NCI-H1092 (cell line): ENCODE results near the gene SAPCD2.

Experiments used
- DNase-seq: peaks from one replicate; lab custom pipeline; 2025; lab: John Stamatoyannopoulos, UW

SAPCD2 gene

DNA sequence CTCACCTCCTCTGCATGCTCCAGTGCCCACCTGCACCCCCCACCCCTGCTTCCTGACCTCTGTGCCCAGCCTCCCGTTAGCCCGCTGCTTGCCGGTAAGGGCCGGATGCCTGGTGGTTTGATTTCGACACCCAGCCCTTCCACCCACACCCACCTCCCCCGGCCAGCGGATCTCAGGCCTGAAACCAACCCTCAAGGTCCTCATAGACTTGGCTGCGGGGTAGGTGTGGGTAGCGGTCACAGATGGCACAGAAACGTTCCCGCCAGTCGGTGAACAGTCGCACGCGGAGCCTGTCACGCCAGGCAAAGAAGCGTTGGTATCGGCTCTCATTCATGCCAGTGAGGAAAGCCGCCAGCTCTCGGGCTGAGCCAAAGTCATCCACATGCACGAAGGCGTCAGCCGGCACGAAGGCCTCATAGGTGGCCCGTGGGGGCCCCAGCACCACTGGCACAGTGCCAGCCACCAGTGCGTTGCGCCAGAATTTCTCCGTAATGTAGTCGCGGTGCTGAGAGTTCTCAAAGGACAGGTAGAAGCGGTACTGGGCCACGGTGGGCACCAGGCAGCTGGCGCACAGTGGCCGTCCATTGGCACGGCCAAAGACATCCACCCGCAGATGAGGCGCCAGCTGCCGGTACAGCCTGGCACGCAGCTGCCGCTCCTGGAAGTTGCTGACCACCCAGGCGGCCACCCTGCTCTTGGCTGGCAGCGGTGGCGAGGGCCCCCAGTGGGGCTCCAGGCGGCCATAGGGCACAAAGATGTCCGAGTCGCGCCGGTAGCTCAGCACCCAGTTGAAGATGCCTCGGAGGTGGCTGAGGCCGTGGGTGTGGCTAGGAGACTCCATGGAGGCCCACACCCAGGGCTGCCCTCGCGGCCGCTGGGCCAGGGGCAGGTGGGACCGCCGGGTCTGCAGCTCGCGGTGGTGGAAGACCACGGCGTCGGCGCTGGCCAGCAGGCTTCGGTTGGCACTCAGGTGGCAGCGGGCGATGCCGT is 39.5 kb downstream of the SAPCD2 start:
- DNase-seq = no peak

DNA sequence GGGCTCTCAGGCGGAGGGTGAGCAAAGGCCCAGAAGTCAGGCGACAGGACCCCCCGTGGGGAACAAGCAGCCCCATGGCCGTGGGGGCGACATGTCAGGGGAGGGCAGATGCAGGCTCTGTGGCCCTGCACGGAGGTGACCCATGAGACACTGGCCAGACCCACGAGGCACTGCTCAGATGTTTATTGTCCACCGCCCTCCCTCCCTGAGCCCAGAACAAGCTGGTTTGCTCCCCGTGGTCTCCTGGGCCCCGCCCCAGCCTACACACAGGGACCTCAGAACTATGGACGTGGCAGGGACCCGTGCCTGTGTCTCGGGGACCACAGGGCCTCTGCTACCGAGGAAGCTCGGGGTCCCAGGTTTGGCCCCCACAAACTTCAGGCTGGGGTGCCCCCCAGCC is 40.4 kb downstream of the SAPCD2 start:
- no peak for DNase-seq

DNA sequence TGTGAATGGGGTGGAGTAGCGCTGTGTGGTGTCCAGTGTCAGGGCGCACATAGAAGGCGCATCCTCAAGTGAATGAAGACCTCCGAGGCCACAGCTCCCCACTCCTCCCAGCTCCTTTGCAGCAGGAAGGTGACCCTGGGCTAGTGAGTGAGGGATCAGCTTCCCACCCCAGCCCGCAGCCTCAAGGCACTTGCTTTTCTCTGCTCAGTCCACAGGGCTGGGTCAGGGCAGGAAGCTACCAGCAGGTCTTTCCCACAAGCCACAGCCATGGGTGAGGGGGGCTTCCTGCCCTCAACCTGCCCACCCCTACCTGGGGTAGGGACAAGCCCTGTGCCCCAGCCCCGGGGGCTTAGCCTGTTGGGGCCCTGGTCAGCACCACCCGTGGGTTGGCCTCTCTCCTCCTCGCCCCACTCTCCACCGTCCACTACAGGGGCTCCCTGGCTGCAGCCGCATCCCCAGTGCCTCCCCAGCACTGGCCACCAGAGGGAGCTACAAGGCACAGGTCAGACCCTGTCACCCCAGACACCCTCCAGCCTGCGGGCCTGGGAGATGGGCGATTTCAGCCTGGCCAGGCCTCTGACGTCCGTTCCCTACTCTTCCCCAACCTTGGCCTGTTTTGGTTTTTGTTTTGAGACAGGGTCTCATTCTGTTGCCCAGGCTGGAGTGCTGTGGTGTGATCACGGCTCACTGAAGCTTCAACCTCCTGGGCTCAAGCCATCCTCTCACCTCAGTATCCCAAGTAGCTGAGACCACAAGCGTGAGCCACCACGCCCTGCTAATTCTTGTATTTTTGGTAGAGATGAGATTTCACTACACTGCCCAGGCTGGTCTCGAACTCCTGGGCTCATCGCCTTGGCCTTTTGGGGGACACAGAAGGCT is 41.1 kb downstream of the SAPCD2 start:
- peak; percentile 29 for DNase-seq

DNA sequence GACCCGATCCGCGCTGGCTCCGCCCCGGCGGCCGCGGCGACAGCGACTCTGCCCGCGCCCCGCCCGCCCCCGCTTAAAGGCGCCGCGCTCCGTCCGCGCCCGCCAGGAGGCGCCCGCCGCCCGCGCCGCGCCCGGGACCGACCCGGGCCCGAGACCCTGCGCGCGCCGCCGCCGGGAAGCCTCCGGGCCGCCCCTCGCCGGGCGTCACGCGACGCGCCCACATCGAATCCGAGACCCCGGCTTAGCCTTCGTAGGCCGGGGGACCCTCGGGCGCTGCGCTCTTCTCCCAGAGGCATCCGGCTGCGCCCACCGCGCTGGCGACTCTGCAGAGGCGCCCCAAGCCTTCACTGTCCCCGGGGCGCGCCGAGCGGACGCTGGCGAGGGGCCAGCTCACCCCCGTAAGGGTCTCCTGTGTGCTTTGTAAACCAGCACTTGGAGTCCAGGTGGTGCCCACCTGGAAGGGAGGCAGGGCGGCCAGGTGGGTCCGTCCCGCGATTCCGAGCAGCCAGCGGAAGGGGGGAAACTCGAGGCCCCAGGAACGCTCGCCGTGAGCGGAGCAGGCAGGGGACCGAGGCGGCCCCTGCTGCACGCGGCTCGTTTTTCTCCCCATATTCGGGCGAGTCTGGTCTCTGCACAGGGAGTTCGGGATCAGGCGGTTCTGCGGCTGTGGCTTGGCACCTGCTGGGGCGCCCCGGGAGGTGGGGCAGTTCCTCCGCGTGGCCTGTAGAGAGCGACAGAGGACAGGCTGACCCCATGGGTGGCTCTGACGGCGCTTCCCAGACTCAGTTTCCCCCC is 41.9 kb downstream of the SAPCD2 start:
- peak; percentile 37 for DNase-seq

DNA sequence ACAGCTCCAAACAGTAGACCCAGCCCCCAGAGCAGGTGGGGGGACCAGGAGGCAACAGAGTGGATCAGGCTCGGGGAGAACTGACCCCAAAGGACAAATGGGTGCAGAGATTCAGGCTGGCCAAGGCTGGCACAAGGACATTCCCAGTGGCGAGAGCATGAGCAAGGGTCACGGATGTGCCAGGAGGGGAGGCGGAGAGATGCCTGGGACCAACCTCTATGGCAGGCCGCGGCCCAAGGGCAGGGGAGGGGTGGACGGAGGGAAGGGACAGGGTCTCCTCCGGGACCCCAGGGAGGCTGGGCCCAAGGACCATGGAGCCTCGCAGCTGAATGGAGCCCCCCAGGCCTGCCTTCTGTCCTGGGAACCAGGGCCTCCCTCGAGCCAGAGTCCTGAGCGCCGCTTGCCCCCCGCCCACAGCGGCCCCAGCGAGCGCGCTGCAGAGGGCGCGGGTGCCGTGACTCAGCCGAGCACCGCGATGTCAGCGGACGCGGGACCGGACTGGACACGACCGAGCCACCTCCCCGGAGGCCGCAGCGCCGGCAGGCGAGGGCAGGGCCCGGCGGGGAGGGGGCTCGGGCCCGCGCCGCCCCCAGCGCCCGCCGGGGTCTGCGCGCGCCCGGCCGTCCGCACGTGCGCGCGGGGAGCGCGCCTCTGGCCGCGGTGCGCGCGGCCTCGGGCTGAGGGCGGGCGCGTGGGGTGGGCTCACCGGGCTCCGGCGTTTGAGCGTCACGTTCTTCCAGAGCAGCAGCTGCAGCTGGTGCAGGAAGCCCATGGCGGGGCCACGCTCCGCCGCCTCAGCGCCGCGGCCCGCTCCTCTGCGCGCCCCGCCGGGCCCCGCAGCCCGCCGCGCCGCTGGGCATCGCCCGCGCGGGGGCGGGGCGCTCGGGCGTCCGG is 42.7 kb downstream of the SAPCD2 start, which contains the start of gene ABCA2:
ABCA2 (minus strand) TSS at position 869 of the 894 bp plus-strand sequence; CDS start at position 772, 97 bp downstream.
- no peak for DNase-seq

DNA sequence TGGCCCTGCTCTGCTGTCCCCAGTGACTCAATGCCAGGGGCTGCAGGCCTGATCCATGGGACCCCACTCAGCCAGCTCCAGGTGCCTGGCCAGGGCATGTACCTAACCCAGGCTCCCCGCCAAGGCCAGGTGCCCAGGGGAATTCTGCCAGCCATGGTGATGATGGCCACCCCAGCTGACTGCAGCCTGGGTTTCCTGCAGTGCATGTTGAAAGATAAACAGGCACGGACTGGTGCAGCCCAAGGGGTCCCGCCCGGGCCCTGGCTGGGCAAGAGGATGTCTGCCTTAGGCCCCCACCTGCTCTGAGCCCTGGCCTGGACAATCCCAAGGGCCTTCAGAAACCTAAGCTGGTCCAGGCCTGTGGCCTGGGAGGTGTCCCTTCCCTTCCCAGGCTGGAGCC is 43.5 kb downstream of the SAPCD2 start:
- DNase-seq = peak; percentile 31

DNA sequence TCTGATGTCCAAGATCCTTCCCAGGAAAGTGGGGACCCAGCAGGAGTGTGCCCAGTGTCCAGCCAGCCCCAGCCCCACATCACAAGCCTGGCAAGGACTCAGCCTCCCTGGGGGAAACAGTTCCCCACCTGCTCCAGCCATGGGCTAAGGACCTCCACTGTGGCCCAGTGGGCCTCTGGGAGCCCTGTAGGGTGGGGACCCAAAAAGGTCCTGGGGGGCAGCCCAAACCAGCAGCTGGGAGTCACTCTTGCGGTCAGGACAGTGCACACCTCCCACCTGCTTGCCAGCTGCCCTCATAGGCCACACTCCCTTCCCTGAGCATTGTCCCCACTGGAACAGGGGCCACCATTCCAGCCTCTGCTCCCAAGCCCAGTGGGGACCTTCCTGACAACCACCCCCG is 44.0 kb downstream of the SAPCD2 start:
- no peak for DNase-seq

DNA sequence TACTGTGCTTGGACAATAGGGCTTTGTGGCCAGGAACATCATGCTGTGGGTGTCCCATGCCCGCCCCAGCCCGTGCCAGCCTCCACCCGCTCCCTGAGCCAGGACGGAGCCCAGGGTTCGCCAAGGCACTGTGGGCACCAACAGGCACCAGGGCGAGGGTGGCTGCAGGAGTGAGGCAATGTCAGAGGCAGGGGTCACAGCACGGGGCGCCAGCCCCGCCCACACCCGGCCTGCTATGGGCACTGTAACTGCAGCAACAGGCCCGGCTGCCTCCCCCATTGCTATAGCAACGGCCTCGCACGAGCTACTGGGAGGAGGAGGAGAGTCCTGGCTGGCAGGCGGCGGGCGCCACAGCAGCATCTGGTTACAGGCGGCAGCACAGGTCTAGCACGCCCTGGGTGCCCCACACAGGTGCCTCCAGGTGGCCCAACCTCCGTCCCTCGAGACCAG is 44.8 kb downstream of the SAPCD2 start:
- DNase-seq = peak; percentile 20

DNA sequence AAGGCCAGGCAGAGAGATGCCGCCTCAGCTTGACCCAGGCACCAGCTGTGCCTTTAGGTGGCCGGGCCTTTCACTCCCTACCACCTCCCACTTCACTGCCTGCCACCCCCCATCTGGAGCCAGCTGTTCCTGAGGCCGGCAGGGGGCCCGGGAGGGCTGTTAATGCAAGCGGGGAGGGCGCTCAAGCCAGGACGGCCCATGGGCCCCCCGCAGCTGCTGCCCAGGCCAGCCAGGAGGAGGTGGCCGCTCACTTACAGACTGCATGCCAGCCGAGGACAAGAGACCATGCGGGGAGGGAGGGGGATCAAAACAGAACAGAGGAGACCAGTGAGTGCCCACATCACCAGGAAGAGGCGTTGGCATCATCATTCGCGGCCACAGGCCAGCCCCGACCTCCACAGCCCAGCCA is 46.8 kb downstream of the SAPCD2 start:
- DNase-seq = no peak

DNA sequence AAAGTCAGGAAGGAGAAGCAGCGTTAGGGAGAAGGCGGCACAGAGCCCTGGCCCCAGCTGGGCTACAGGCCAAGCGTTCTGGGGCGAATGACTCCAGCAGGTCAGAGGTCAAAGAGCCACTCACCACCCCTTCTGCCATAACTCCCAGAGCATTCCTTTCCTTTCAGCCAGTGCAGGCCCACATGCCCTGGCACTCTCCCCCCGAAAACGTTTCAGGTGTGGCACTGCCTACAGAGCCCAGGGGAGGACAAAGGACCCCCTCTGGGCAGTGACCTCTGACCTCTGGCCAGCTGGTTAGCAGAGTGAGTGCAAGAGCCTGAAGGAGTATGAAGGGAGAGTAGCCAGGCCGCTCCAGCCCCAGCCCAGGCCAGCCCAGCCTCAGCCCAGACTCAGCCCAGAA is 47.2 kb downstream of the SAPCD2 start:
- DNase-seq = no peak

DNA sequence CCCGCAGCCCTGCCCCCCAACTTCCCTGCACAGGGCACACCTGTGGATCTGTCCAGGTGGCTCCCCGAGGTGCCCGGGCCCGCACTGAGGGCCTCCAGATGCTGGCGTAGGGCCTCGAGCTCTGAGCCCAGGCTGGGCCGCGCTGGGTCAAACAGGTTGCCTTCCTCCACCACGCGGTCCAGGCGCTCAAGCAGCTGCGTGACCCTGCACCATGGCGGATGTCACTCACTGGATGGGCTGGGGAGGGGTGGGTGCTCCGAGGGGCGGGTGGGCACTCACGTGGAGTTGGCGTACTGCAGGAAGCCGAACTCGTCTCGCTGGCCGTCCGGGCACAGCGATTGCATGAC is 47.7 kb downstream of the SAPCD2 start:
- no peak for DNase-seq

DNA sequence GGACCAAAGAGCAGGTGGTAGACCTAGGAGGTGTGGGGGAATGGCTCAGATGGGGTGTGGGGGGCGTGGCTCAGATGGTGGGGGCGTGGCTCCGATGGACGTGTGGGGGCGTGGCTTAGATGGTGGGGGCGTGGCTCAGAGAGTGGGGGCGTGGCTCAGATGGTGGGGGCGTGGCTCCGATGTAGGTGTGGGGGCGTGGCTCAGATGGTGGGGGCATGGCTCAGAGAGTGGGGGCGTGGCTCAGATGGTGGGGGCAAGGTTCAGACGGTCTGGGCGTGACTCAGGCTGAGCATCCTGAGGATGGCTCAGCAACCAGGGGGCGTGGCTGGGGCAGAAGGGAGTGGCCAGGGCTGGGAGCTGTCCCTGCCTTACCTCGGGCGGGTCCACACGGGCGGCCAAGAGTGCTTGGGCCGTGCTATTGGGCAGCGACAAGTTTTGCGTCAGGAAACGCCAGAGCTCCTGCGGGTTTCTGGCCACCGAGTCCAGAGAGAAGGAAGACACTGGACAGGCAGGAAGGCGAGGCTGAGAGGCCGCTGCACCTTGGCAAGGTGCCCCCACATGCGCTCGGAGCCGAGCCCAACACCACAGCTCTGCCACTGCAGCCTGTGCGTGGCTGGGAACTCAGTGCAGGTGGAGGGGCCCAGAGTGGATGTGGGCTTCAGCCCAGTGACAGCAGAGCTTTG is 48.2 kb downstream of the SAPCD2 start:
- DNase-seq = no peak

DNA sequence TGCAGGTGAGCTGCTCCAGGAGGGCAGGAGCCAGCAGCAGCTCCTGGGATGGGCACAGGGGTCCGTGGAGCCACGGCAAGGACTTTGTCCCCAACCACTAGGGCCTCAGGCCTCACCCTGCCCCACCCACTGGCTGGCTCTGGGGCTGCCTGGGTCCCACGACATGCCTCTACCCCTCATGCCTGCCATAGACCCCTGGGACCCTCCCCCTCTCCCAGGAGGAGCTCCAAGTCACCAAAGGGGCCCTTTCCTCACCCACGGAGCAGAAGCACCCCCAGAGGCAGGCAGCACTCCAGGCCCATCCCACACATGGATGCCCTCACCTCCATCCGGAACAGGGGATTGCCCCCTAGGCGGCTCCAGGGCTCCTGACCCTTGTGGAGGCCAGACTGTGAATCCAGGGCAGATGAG is 48.8 kb downstream of the SAPCD2 start:
- DNase-seq = no peak

DNA sequence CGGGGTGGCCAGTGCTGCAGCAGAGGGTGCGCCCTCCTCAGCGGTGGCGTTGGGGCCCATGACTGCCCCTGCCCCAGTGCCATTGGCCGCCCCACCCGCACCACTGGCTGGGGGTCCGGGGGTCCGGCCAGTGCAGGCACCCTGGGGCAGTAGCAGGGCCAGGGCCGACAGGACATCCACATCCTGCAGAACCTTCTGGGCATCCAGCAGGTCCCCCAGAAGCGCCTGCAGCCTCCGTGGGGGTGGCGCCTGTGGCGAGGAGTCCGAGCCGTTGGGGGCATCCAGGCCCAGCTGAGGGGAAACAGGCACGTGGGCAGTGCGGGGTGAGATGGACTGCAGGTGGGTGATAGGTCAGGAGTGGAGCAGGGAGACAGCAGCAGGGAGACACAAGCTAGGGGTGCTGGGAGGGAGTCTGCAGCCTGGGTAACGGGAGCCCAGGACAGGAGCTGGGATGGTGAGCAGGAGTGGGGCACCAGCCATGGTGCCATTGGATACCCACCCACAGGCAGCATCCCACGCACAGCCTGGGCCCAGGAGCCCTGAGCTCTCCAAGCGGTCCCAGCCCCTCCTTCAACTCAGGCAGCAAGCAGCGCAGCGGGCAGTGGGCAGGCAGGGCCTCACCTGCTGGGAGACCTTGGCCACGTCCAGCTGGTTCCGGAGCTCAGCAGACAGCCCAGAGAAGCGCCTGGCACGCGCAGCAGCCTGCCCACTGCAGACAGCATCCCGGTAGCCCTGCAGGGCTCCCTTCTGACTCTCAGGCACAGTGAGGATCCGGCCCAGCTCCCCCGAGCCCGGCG is 49.4 kb downstream of the SAPCD2 start:
- no peak for DNase-seq

DNA sequence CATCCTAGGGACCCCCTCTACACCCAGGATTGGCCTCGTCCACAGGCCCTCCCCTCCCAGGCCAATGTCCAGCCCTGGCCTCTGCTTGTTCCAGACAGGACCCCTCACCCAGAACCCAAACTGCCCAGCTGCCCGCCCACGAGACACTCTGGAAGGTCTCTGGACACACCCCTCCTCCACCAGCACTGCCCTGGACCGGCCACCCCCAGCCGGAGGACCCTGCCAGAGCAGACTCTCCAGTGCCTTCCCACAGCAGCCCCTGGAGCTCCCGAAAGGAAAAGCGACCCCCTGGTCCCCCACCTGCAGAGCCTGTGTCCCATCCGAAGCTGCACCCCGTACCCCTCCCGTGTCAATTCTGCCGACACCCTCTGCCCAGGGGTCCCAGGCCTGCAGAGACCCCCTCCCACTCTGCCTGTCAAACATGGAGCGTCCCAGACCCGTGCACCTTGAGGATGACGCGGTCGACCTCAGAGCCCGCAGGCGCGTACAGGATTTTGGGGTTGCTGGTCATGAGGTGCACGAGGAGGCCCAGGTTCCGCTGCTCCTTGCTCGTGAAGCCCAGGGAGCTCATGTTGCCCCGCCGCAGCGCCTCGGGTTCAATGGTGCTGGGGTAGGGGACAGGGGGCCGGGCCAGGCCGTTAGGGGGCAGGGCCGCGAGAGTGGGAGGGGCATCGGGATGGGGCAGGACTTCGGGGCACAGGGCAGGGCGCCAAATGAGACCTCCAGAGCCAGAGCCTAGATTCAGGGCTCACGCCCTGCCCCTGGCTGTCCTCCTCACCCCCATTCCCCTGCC is 50.3 kb downstream of the SAPCD2 start:
- DNase-seq = no peak

DNA sequence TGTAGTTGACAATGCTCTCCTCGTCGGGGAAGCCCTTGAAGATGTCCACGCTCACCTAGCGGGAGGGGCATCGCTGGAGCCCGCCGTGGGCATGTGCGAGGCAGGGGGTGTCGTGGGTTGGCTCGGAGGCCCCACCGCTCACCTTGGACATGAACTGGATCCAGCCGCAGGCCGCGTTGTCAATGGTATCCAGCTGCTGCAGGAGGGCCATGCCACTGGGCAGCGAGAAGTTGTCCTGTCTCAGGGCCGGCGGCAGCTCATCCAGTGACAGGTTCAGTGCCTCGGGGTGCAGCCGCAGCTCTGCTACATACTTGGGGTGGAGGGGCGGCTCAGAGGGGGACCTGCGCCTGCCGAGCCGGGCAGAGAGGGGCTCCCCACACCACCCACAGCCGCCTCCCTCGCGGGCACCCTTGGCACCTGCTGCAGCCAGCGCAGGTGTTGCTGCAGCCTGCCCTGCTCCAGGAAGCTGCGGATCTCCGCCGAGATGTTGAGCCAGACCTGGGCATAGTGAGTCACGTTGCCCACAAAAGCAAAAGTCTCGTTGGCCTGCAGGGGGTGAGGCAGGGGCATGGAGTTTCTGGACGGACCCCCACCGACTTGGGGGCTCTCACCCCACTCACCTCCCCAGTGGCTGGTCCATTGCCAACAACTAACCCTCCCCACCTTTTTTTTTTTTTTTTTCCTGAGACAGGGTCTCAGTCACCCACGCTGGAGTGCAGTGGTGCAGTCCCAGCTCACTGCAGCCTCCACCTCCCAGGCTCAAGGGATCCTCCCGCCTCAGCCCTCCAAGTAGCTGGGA is 51.4 kb downstream of the SAPCD2 start:
- no peak for DNase-seq

DNA sequence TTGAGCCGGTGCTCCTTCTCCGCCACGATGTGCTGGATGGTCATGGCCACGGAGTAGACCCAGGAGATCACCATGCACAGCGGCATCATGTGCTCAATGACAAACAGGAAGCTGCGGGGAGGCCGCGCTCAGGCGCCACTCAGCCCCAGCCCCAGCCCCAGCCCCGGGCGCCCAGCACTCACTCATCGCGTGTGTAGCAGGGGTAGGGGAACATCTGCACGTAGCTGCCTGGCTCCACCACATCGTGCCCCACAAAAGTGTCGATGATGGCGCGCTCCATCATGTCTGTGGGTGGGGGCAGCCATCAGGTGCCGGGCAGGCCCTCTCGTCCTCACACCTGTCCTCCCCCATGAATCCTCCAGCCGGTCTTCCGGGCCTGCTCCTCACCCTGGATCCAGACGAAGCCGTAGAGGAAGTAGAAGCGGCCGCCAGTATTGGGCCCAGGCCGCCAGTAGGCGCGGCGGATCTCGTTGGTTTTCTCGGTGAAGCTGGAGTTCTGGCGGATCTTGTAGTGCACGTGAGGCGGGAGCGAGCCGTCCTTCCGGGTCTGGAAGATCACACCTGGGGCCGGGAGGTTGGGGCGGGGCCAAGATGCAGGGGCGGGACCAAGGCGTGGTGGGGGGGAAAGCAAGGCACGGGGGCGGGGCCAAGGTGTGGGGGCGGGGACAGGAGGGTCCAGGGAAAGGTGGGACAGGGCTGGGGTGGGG is 52.4 kb downstream of the SAPCD2 start:
- no peak for DNase-seq
